ENCODE measurements around the gene ATF7IP.

- TF ChIP-seq CTCF (IDR thresholded peaks at IDR 0.05 in 8 of 11, conservative IDR thresholded peaks at IDR 0.05 in 3 of 11) (no peak), POLR2A (IDR thresholded peaks at IDR 0.05) (no peak), POLR2AphosphoS5 (IDR thresholded peaks at IDR 0.05) (no peak)
Observed at GRCh38 chr12:14390449-14390848, 25.0 kb downstream of the ATF7IP start.
